Stimulated activated CD8-positive, alpha-beta memory T cell treated with anti-CD3 and anti-CD28 coated beads, Interleukin-7, amount 100 ng/mL, for 48 hours (primary cell): Measurements from ENCODE around the gene C17orf75.

Experiments used
- DNase-seq, 2 donors: peaks; one replicate each; pipeline ENCODE4 v3.0.0-alpha.2; 2020; ENCODE audit warnings: low read depth in 1 of 2; ENCODE audit errors: extremely low read depth in 1 of 2

Gene C17orf75

GRCh38 chr17:32307658-32308057 is 34.3 kb downstream of the C17orf75 start:
- DNase-seq, result no peak

GRCh38 chr17:32305049-32305448 is 36.9 kb downstream of the C17orf75 start:
- no peak for DNase-seq

GRCh38 chr17:32303781-32304288 is 38.1 kb downstream of the C17orf75 start:
- no peak for DNase-seq

GRCh38 chr17:32302860-32303649 is 38.9 kb downstream of the C17orf75 start:
- no peak for DNase-seq

GRCh38 chr17:32302037-32302436 is 39.9 kb downstream of the C17orf75 start:
- DNase-seq, result no peak

- DNase-seq, result no peak
Measured at GRCh38 chr17:32299580-32300164, 42.3 kb downstream of the C17orf75 start.

- no peak for DNase-seq
Measured at GRCh38 chr17:32298721-32299579, 43.0 kb downstream of the C17orf75 start.

- no peak for DNase-seq
Measured at GRCh38 chr17:32298298-32298697, 43.7 kb downstream of the C17orf75 start.

GRCh38 chr17:32297860-32298259 is 44.1 kb downstream of the C17orf75 start:
- no peak for DNase-seq

- no peak for DNase-seq
Measured at GRCh38 chr17:32297424-32297823, 44.5 kb downstream of the C17orf75 start.

GRCh38 chr17:32292094-32292493 is 49.9 kb downstream of the C17orf75 start:
- no peak for DNase-seq

GRCh38 chr17:32289471-32290070 is 52.4 kb downstream of the C17orf75 start:
- DNase-seq, result no peak

- DNase-seq, result no peak
Measured at GRCh38 chr17:32288615-32289014, 53.4 kb downstream of the C17orf75 start.

GRCh38 chr17:32287804-32288511 is 54.0 kb downstream of the C17orf75 start:
- DNase-seq, result no peak

GRCh38 chr17:32286518-32286900 is 55.5 kb downstream of the C17orf75 start:
- DNase-seq, result no peak

GRCh38 chr17:32285746-32286517 is 56.0 kb downstream of the C17orf75 start:
- DNase-seq, result no peak

GRCh38 chr17:32285306-32285705 is 56.7 kb downstream of the C17orf75 start:
- no peak for DNase-seq

- DNase-seq, result no peak
Measured at GRCh38 chr17:32283745-32284201, 58.2 kb downstream of the C17orf75 start.

- DNase-seq, result no peak
Measured at GRCh38 chr17:32281011-32281451, 60.9 kb downstream of the C17orf75 start.
